GM08714 (cell line): Measurements from ENCODE around the gene RWDD2A.

ENCODE experiments used
- H3K4me3 ChIP-seq: fragments of 200-500 bp; sonication (Bioruptor generic); 2 replicates; pipeline ENCODE4 v1.5.1; 2014; ENCODE audit warnings: mild to moderate bottlenecking, low read length, inconsistent platforms
- ZNF274 ChIP-seq: IDR thresholded peaks from 2 replicates; pipeline ENCODE4 v1.6.1; 2012; ENCODE audit warnings: mild to moderate bottlenecking, low read depth, low read length

Gene RWDD2A

GRCh38 chr6:83185096-83185495 lies 8.1 kb upstream of the RWDD2A start:
- TF ChIP-seq ZNF274: no peak
- no peak overlapping the region for H3K4me3 ChIP-seq

DNA sequence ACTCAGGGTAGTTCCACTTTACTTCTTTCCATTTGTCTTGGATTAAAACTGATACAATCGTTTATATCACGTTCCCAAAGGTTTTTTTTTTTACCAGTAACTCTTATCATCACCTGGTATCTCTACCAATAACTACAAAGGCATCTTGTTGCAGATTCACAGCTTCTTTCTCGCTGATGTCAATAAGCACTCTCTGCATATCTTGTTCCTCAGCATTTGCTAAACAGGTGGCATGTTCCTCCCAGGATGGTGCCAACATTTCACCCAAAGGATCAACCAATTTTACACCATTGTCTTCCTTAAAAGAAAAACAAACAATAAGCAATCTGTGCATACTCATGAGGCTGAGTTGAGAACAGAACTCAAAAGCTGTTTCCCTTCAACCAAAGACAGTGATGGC lies 4.7 kb upstream of the RWDD2A start:
- no peak overlapping the region for H3K4me3 ChIP-seq
- TF ChIP-seq ZNF274: no peak

DNA sequence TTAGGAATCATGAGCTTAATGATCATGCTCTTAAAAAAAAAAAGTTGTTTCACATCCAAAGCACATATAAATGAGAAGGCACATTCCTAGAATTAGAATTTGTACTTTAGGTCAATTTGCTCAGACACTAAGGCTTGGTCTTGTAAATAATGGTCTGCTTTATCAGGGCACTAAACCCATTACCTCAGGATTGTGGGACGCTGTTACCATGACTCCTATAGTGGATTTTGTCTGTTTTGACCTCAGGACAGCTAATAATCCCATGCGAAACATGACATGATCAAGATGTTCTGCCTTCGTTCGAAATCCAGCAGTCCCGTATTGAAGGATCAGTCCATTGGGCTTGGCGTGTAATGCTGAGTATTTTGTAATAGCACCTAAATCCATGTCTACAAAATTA lies 2.5 kb upstream of the RWDD2A start:
- TF ChIP-seq ZNF274: no peak
- no peak overlapping the region for H3K4me3 ChIP-seq

- H3K4me3 ChIP-seq: peak overlapping the region; percentile 98
Observed at GRCh38 chr6:83191974-83192373, 1.2 kb upstream of the RWDD2A start.

- H3K4me3 ChIP-seq: peak overlapping the region; percentile 98
- TF ChIP-seq ZNF274: no peak
Observed at GRCh38 chr6:83192456-83192855, 701 bp upstream of the RWDD2A start.

GRCh38 chr6:83193747-83194566 lies 800 bp downstream of the RWDD2A start:
- H3K4me3 ChIP-seq: peak overlapping the region; percentile 98
- TF ChIP-seq ZNF274: no peak

DNA sequence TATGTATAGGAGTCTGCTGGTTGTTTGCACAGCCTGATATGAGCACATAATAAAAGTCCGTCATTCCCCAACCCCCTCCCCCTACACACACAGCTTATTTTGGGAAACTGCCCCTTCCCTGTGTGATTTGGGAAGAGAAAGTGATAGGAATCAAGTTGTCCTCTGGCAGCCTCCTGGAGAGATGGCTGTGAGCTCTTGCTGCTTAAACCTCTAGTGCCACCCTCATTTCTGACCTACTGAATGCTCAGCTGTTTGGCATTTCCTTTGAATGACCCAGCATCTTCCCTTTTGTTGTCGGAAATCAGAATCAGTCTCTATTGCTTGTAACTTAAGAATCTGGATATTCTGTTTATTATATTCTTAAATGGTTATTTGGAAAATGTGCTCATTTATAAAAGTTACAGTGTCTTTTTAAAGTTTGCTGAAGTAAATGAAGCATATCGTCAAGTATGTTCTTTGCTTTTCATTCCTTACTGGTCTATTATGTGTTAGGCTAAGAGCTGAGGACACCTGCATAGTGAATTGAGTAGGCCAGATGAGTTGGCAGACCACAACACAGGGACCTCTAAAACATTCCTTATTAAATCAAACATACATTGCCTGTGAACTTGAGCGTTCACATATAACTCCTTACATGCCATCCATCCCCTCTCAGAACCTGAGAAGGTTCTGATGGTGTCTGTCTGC lies 5.5 kb downstream of the RWDD2A start:
- no peak overlapping the region for H3K4me3 ChIP-seq
- no peak for TF ChIP-seq ZNF274

- TF ChIP-seq ZNF274: no peak
- H3K4me3 ChIP-seq: no peak overlapping the region
Observed at GRCh38 chr6:83199173-83199862, 6.2 kb downstream of the RWDD2A start.

DNA sequence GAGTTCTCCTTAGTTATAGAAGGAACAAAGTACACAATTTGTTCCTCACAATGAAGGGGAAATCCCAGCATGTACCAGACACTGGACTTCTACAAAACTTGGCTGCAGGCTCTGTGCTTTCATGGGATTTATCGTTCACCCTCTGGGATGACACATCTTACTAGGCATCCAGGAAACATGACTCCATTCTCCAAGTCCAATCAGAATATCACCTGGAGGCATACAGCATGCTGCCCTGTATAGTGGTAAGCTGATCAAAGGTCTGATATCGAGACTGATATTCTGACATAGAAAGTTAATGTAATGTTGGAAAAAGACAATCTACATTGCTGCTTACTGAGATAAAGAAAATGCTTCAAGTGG lies 6.7 kb downstream of the RWDD2A start:
- no peak overlapping the region for H3K4me3 ChIP-seq
- no peak for TF ChIP-seq ZNF274

DNA sequence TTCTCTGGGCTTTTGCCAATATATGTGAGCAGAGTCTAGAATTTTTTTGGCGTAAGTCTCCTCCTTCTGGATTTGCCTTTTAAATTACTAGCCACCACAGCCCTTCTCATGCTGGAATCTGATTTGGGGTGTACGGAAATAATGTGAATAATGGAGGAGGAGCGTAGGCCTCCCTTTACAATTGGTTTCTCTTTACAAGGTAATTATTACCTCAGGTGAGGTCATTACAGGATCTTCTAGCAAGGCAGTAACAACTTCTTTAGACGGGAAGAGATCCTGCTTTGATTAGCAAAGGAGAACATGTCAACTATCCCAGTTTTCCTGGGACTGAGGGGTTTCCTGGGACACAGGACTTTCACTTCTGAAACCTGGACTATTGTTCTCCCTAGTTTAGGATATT lies 8.9 kb downstream of the RWDD2A start:
- TF ChIP-seq ZNF274: no peak

GRCh38 chr6:83215131-83216047 lies 22.2 kb downstream of the RWDD2A start:
- no peak overlapping the region for H3K4me3 ChIP-seq
- no peak for TF ChIP-seq ZNF274

More for the DNA sequence above, 8.9 kb downstream of the RWDD2A start:
- H3K4me3 ChIP-seq: no peak overlapping the region

- no peak overlapping the region for H3K4me3 ChIP-seq
- no peak for TF ChIP-seq ZNF274
Observed at GRCh38 chr6:83216806-83217205, 23.6 kb downstream of the RWDD2A start.

DNA sequence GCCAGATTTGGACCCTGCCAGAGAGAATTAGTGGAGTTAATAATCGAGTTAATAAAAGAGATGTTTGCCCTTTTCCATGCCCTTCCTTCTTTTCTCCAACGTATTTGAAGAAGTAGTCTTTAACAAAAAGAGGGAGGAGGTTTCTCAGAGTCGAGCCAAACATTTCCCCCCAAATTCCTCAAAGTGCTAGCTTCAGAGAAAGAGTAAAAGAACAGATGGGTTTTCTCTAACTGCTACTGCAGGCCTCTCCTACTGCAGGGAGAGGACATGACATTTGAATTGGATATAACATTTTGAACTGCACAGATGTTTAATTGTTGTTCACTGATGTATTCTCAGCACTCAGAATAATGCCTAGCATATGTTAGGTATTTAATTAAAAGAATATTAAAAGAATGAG lies 25.5 kb downstream of the RWDD2A start:
- TF ChIP-seq ZNF274: no peak

GRCh38 chr6:83220121-83220520 lies 27.0 kb downstream of the RWDD2A start:
- no peak for TF ChIP-seq ZNF274
- no peak overlapping the region for H3K4me3 ChIP-seq

More for the DNA sequence above, 25.5 kb downstream of the RWDD2A start:
- H3K4me3 ChIP-seq: no peak overlapping the region
